WTC11 (cell line): Measurements from ENCODE around the gene ZFYVE26. TPM values are rescaled to one million over a fixed set of nuclear protein-coding genes. Genes with fewer than 3 reads are reported as not detected.

Source experiments
- CBFB ChIP-seq: sonication (generic); formaldehyde crosslinking; IDR thresholded peaks from 2 replicates; pipeline ENCODE4 v1.8.1; 2022; ENCODE audit warnings: mild to moderate bottlenecking, low read depth, missing genetic modification reagents
- CREB1 ChIP-seq: sonication (generic); formaldehyde crosslinking; IDR thresholded peaks from 2 replicates; pipeline ENCODE4 v1.8.0; 2023; ENCODE audit warnings: mild to moderate bottlenecking, missing genetic modification reagents
- CREM ChIP-seq: sonication (generic); formaldehyde crosslinking; IDR thresholded peaks from 2 replicates; pipeline ENCODE4 v1.8.1; 2022; ENCODE audit warnings: mild to moderate bottlenecking, missing genetic modification reagents, moderate library complexity
- CTCF ChIP-seq: fragments of 200-600 bp; IDR thresholded peaks from 2 replicates; pipeline ENCODE4 v1.8.0; 2022; ENCODE audit warnings: antibody characterized with exemption
- E2F5 ChIP-seq: sonication (generic); formaldehyde crosslinking; IDR thresholded peaks from 2 replicates; pipeline ENCODE4 v1.8.1; 2022; ENCODE audit warnings: mild to moderate bottlenecking, moderate library complexity, missing genetic modification reagents
- ELF4 ChIP-seq: sonication (generic); formaldehyde crosslinking; IDR thresholded peaks from 2 replicates; pipeline ENCODE4 v1.8.1; 2022; ENCODE audit warnings: low read depth, mild to moderate bottlenecking, moderate library complexity, missing genetic modification reagents
- ESRRA ChIP-seq: sonication (generic); formaldehyde crosslinking; IDR thresholded peaks from 2 replicates; pipeline ENCODE4 v1.8.1; 2022; ENCODE audit warnings: mild to moderate bottlenecking, missing genetic modification reagents, borderline replicate concordance
- ETV6 ChIP-seq: sonication (generic); formaldehyde crosslinking; IDR thresholded peaks from 2 replicates; pipeline ENCODE4 v1.8.1; 2022; ENCODE audit warnings: mild to moderate bottlenecking, missing genetic modification reagents
- FOXK1 ChIP-seq: sonication (generic); formaldehyde crosslinking; IDR thresholded peaks from 2 replicates; pipeline ENCODE4 v1.8.0; 2022; ENCODE audit warnings: mild to moderate bottlenecking, moderate library complexity, missing genetic modification reagents
- GABPB1 ChIP-seq: sonication (generic); formaldehyde crosslinking; IDR thresholded peaks from 2 replicates; pipeline ENCODE4 v1.8.1; 2023; ENCODE audit warnings: mild to moderate bottlenecking, missing genetic modification reagents
- JAZF1 ChIP-seq: fragments of 250-450 bp; sonication (Bioruptor Pico); IDR thresholded peaks from 2 replicates; pipeline ENCODE4 v1.9.0; 2021; ENCODE audit warnings: moderate library complexity, mild to moderate bottlenecking, inconsistent platforms
- MXD4 ChIP-seq: fragments of 250-450 bp; sonication (Bioruptor Pico); IDR thresholded peaks from 2 replicates; pipeline ENCODE4 v1.8.0; 2021; ENCODE audit warnings: mild to moderate bottlenecking, moderate library complexity, borderline replicate concordance
- NFE2L1 ChIP-seq: sonication (generic); formaldehyde crosslinking; IDR thresholded peaks from 2 replicates; pipeline ENCODE4 v1.8.1; 2023; ENCODE audit warnings: missing genetic modification reagents
- NR1H2 ChIP-seq: sonication (generic); formaldehyde crosslinking; IDR thresholded peaks from 2 replicates; pipeline ENCODE4 v1.9.0; 2021; ENCODE audit warnings: mild to moderate bottlenecking, moderate library complexity, missing genetic modification reagents
- NR3C1 ChIP-seq: sonication (generic); formaldehyde crosslinking; conservative IDR thresholded peaks from 2 replicates; pipeline ENCODE4 v1.8.1; 2023; ENCODE audit warnings: low read depth, mild to moderate bottlenecking, missing genetic modification reagents
- OVOL2 ChIP-seq: fragments of 250-450 bp; sonication (Bioruptor Pico); IDR thresholded peaks from 2 replicates; pipeline ENCODE4 v1.9.0; 2021; ENCODE audit warnings: mild to moderate bottlenecking, borderline replicate concordance
- PRDM15 ChIP-seq: sonication (generic); formaldehyde crosslinking; IDR thresholded peaks from 2 replicates; pipeline ENCODE4 v1.8.0; 2022; ENCODE audit warnings: missing genetic modification reagents
- SMAD4 ChIP-seq: sonication (generic); formaldehyde crosslinking; IDR thresholded peaks from 2 replicates; pipeline ENCODE4 v1.8.0; 2022; ENCODE audit warnings: mild to moderate bottlenecking, missing genetic modification reagents
- SP1 ChIP-seq: sonication (generic); formaldehyde crosslinking; conservative IDR thresholded peaks from 2 replicates; pipeline ENCODE4 v1.8.1; 2022; ENCODE audit warnings: missing genetic modification reagents
- TEAD4 ChIP-seq: sonication (generic); formaldehyde crosslinking; IDR thresholded peaks from 2 replicates; pipeline ENCODE4 v1.8.0; 2022; ENCODE audit warnings: mild to moderate bottlenecking, missing genetic modification reagents
- USF1 ChIP-seq: sonication (generic); formaldehyde crosslinking; IDR thresholded peaks from 2 replicates; pipeline ENCODE4 v1.8.0; 2022; ENCODE audit warnings: mild to moderate bottlenecking, missing genetic modification reagents
- ZNF121 ChIP-seq: sonication (generic); formaldehyde crosslinking; IDR thresholded peaks from 2 replicates; pipeline ENCODE4 v1.8.0; 2023; ENCODE audit warnings: missing genetic modification reagents
- ZNF396 ChIP-seq: fragments of 250-450 bp; sonication (Bioruptor Pico); IDR thresholded peaks from 2 replicates; pipeline ENCODE4 v1.8.0; 2021; ENCODE audit warnings: mild to moderate bottlenecking, moderate library complexity, borderline replicate concordance
- ZNF416 ChIP-seq: fragments of 250-450 bp; sonication (Bioruptor Pico); IDR thresholded peaks from 2 replicates; pipeline ENCODE4 v1.9.0; 2021; ENCODE audit warnings: mild to moderate bottlenecking, inconsistent platforms
- total RNA-seq: library from RNA; stranded (reverse); gene quantifications from 3 replicates; pipeline ENCODE4 v1.2.3, GENCODE V29; 2021
- TF ChIP-seq, protein P1 (sequence below): sonication (generic); formaldehyde crosslinking; IDR thresholded peaks from 2 replicates; pipeline ENCODE4 v1.8.1; 2022; ENCODE audit warnings: missing genetic modification reagents, borderline replicate concordance
- TF ChIP-seq, protein P2 (sequence below): sonication (generic); formaldehyde crosslinking; IDR thresholded peaks from 2 replicates; pipeline ENCODE4 v1.8.0; 2022; ENCODE audit warnings: mild to moderate bottlenecking, missing genetic modification reagents
- TF ChIP-seq, protein P3 (sequence below): fragments of 250-450 bp; sonication (Bioruptor Pico); IDR thresholded peaks from 2 replicates; pipeline ENCODE4 v1.9.0; 2021; ENCODE audit warnings: mild to moderate bottlenecking, borderline replicate concordance

The ZFYVE26 gene
- total RNA-seq, 1 experiment from 2014 or later, result 25.8 TPM

GRCh38 chr14:67816326-67817002 is at the start of gene ZFYVE26 (continued):
- TF ChIP-seq, protein P1, sequence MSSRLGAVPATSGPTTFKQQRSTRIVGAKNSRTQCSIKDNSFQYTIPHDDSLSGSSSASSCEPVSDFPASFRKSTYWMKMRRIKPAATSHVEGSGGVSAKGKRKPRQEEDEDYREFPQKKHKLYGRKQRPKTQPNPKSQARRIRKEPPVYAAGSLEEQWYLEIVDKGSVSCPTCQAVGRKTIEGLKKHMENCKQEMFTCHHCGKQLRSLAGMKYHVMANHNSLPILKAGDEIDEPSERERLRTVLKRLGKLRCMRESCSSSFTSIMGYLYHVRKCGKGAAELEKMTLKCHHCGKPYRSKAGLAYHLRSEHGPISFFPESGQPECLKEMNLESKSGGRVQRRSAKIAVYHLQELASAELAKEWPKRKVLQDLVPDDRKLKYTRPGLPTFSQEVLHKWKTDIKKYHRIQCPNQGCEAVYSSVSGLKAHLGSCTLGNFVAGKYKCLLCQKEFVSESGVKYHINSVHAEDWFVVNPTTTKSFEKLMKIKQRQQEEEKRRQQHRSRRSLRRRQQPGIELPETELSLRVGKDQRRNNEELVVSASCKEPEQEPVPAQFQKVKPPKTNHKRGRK (CRISPR knock-in tag), result no peak
- TF ChIP-seq MXD4, result no peak
- peak; percentile 60; the same call in 1 of the 2 replicates for TF ChIP-seq SP1 (CRISPR knock-in tag)
- TF ChIP-seq CBFB, result no peak
- TF ChIP-seq FOXK1 (CRISPR knock-in tag), result peak; percentile 90
- no peak for TF ChIP-seq ETV6 (CRISPR knock-in tag)
- TF ChIP-seq, protein P2, sequence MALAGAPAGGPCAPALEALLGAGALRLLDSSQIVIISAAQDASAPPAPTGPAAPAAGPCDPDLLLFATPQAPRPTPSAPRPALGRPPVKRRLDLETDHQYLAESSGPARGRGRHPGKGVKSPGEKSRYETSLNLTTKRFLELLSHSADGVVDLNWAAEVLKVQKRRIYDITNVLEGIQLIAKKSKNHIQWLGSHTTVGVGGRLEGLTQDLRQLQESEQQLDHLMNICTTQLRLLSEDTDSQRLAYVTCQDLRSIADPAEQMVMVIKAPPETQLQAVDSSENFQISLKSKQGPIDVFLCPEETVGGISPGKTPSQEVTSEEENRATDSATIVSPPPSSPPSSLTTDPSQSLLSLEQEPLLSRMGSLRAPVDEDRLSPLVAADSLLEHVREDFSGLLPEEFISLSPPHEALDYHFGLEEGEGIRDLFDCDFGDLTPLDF (CRISPR knock-in tag), result no peak
- no peak for TF ChIP-seq NR3C1 (CRISPR knock-in tag)
- peak; percentile 99 for TF ChIP-seq USF1
- TF ChIP-seq CREB1 (CRISPR knock-in tag), result no peak; the same call in 1 of the 2 replicates
- no peak for TF ChIP-seq SMAD4 (CRISPR knock-in tag)
- no peak for TF ChIP-seq ESRRA (CRISPR knock-in tag)
- no peak for TF ChIP-seq ZNF416 (CRISPR knock-in tag)
- no peak for TF ChIP-seq TEAD4 (CRISPR knock-in tag)
- peak; percentile 35; the same call in 1 of the 2 replicates for TF ChIP-seq CREM (CRISPR knock-in tag)
- TF ChIP-seq NR1H2 (CRISPR knock-in tag), result no peak
- TF ChIP-seq, protein P3, sequence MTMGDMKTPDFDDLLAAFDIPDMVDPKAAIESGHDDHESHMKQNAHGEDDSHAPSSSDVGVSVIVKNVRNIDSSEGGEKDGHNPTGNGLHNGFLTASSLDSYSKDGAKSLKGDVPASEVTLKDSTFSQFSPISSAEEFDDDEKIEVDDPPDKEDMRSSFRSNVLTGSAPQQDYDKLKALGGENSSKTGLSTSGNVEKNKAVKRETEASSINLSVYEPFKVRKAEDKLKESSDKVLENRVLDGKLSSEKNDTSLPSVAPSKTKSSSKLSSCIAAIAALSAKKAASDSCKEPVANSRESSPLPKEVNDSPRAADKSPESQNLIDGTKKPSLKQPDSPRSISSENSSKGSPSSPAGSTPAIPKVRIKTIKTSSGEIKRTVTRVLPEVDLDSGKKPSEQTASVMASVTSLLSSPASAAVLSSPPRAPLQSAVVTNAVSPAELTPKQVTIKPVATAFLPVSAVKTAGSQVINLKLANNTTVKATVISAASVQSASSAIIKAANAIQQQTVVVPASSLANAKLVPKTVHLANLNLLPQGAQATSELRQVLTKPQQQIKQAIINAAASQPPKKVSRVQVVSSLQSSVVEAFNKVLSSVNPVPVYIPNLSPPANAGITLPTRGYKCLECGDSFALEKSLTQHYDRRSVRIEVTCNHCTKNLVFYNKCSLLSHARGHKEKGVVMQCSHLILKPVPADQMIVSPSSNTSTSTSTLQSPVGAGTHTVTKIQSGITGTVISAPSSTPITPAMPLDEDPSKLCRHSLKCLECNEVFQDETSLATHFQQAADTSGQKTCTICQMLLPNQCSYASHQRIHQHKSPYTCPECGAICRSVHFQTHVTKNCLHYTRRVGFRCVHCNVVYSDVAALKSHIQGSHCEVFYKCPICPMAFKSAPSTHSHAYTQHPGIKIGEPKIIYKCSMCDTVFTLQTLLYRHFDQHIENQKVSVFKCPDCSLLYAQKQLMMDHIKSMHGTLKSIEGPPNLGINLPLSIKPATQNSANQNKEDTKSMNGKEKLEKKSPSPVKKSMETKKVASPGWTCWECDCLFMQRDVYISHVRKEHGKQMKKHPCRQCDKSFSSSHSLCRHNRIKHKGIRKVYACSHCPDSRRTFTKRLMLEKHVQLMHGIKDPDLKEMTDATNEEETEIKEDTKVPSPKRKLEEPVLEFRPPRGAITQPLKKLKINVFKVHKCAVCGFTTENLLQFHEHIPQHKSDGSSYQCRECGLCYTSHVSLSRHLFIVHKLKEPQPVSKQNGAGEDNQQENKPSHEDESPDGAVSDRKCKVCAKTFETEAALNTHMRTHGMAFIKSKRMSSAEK (CRISPR knock-in tag), result no peak
- no peak for TF ChIP-seq GABPB1 (CRISPR knock-in tag)
- peak; percentile 97 for TF ChIP-seq PRDM15 (CRISPR knock-in tag)
- no peak for TF ChIP-seq CTCF
- no peak for TF ChIP-seq NFE2L1
- TF ChIP-seq ELF4, result no peak
- TF ChIP-seq OVOL2 (CRISPR knock-in tag), result no peak
- no peak for TF ChIP-seq ZNF121
- no peak for TF ChIP-seq JAZF1
- no peak for TF ChIP-seq ZNF396 (CRISPR knock-in tag)
- TF ChIP-seq E2F5 (CRISPR knock-in tag), result no peak
